Spleen (tissue), 11 donors: ENCODE data around the gene TTC22. TPM values are rescaled to one million over a fixed set of nuclear protein-coding genes. Genes with fewer than 3 reads are reported as not detected.

Experiments used
- DNase-seq: peaks from one replicate; pipeline ENCODE4 v3.0.0-alpha.2; 2020
- H3K27ac ChIP-seq, 8 donors: fragments of 200-600 bp; sonication (generic) in 7 of 8; 1 replicate in 4 of 8; 2 replicates in 4 of 8; pipeline versions ENCODE4 v1.5.0 to v1.8.0; 2016 to 2021; ENCODE audit warnings: inconsistent platforms in 4 of 8, mild to moderate bottlenecking in 4 of 8, moderate library complexity in 1 of 8
- H3K27me3 ChIP-seq, 7 donors: fragments of 200-600 bp; sonication (generic) in 6 of 7; replicated peaks in 1 of 7; 1 replicate in 4 of 7; 2 replicates in 3 of 7; pipeline versions ENCODE4 v1.5.0 to v1.8.0; 2016 to 2021; ENCODE audit warnings: inconsistent platforms in 3 of 7, mild to moderate bottlenecking in 1 of 7
- H3K36me3 ChIP-seq, 6 donors: fragments of 200-600 bp; sonication (generic) in 5 of 6; 1 replicate in 4 of 6; 2 replicates in 2 of 6; pipeline versions ENCODE4 v1.5.0 to v1.8.0; 2016 to 2021; ENCODE audit warnings: inconsistent platforms in 2 of 6
- H3K4me1 ChIP-seq, 6 donors: fragments of 200-600 bp; sonication (generic) in 5 of 6; 1 replicate in 3 of 6; 2 replicates in 3 of 6; pipeline versions ENCODE4 v1.5.0 to v1.8.0; 2016 to 2021; ENCODE audit warnings: inconsistent platforms in 3 of 6
- H3K4me3 ChIP-seq, 8 donors: fragments of 200-600 bp; sonication (generic) in 7 of 8; 1 replicate in 4 of 8; 2 replicates in 4 of 8; pipeline versions ENCODE4 v1.5.0 to v1.8.0; 2016 to 2021; ENCODE audit warnings: inconsistent platforms in 4 of 8, mild to moderate bottlenecking in 4 of 8, moderate library complexity in 2 of 8
- H3K9me3 ChIP-seq, 8 donors: fragments of 200-600 bp; sonication (generic) in 7 of 8; 1 replicate in 4 of 8; 2 replicates in 4 of 8; pipeline versions ENCODE4 v1.5.0 to v1.8.0; 2016 to 2021; ENCODE audit warnings: inconsistent platforms in 4 of 8
- POLR2A ChIP-seq, 3 donors: fragments of 450-650 bp; IDR thresholded peaks; one replicate each; pipeline ENCODE4 v1.5.1; 2017; ENCODE audit warnings: antibody characterized with exemption in 3 of 3, mild to moderate bottlenecking in 1 of 3
- POLR2AphosphoS5 ChIP-seq, 3 donors: sonication (generic); formaldehyde crosslinking; IDR thresholded peaks; one replicate each; pipeline ENCODE4 v1.5.1; 2017; ENCODE audit warnings: antibody characterized with exemption in 3 of 3
- WGBS, 5 donors: extraction: QIAGEN DNeasy Blood & Tissue Kit in 3 of 5; methylation state at CpG; one replicate each; pipeline versions ENCODE4 v1.1.5 to v1.1.7; 2013 to 2018; 5-methylcytosine and 5-hydroxymethylcytosine counted together
- intact Hi-C: fragments of 100-400 bp; cut with DNase I; formaldehyde crosslinking; loops from one replicate; pipeline ENCODE4 v1.15.0; 2023; ENCODE audit warnings: low total_unique reads
- polyA plus RNA-seq, 3 donors: library from polyadenylated mRNA; stranded (reverse); fragments of 200-250 nt; gene quantifications; one replicate each; pipeline ENCODE4 v1.2.1, GENCODE V29; 2013
- total RNA-seq, 7 donors: library from RNA; depleted of rRNA in 3 of 7; stranded (reverse); fragments of >200 nt in 3 of 7; fragmentation: NEBNext Ultra II Directional in 4 of 7; extraction: Animal tissue kit (Norgen Biotek cat#: 25700) in 4 of 7; gene quantifications; one replicate each; pipeline versions ENCODE4 v1.1.0 to v1.2.1, GENCODE V29; 2016 to 2021
- TF ChIP-seq, protein P1 (sequence below), 11 experiments: fragments of 200-600 bp in 7 of 11; fragments of 450-650 bp in 4 of 11; sonication (generic) in 4 of 11; IDR thresholded peaks in 8 of 11; conservative IDR thresholded peaks in 3 of 11; 1 replicate in 7 of 11; 2 replicates in 4 of 11; pipeline versions ENCODE4 v1.4.0 to v1.8.0; 2016 to 2021; ENCODE audit warnings: antibody characterized with exemption in 11 of 11, inconsistent platforms in 4 of 11, mild to moderate bottlenecking in 1 of 11
- donor health status: healthy with polysubstance abuse.
- donor health status: DM: no; HTN: no; CAD: no; lungs with moderate emphysema.
- donor health status: DM: no; HTN: no; CAD: no.
- donor health status: Bipolar disorder and iron deficiency.
- donor health status: healthy.
- donor health status: DM: no; HTN: no; CAD: no.
- donor health status: DM: yes; HTN: yes; CAD: no.

Gene TTC22
- total and polyA plus RNA-seq, 10 donors = 0.73 to 6.4 (median 3.5) TPM

DNA sequence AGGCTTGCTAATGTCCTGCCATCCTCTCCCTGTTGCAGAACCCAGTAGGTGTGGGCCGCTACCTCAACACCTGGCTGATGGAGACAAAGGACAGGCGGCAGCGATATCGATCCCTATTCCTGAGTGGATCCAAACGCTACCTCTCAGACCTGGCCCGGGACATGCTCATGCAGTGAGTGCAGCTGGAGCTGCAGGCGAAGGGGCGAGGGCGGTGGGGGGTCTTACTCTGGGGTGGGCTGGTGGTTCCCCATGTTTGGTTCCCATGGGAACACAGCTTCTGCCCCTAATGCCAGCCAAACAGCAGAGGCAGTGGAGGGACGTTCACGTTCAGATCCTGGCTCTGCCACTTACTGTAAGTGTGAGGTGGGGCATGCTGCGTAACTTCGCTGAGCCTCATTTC is 15.8 kb upstream of the TTC22 start:
- no peak for TF ChIP-seq POLR2A (IDR thresholded peaks at IDR 0.05)
- no peak for TF ChIP-seq POLR2AphosphoS5 (IDR thresholded peaks at IDR 0.05)
- TF ChIP-seq, protein P1, sequence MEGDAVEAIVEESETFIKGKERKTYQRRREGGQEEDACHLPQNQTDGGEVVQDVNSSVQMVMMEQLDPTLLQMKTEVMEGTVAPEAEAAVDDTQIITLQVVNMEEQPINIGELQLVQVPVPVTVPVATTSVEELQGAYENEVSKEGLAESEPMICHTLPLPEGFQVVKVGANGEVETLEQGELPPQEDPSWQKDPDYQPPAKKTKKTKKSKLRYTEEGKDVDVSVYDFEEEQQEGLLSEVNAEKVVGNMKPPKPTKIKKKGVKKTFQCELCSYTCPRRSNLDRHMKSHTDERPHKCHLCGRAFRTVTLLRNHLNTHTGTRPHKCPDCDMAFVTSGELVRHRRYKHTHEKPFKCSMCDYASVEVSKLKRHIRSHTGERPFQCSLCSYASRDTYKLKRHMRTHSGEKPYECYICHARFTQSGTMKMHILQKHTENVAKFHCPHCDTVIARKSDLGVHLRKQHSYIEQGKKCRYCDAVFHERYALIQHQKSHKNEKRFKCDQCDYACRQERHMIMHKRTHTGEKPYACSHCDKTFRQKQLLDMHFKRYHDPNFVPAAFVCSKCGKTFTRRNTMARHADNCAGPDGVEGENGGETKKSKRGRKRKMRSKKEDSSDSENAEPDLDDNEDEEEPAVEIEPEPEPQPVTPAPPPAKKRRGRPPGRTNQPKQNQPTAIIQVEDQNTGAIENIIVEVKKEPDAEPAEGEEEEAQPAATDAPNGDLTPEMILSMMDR (IDR thresholded peaks at IDR 0.05 in 8 of 11, conservative IDR thresholded peaks at IDR 0.05 in 3 of 11) = no peak
- peaks cover 0 to 5% (median 0%) of the 10 kb centered on the region in 7 donors for H3K27me3 ChIP-seq
- H3K36me3 ChIP-seq = no peaks in the 10 kb centered on the region
- intact Hi-C loops = no loop called here
- no peaks in the 10 kb centered on the region for H3K4me1 ChIP-seq
- H3K27ac ChIP-seq = no peak overlapping the region
- H3K9me3 ChIP-seq = no peaks in the 10 kb centered on the region
- WGBS, 5 donors = 88 to 97% (median 89%) methylated on average over 11 to 13 of the region's 13 CpGs
- no peak overlapping the region for H3K4me3 ChIP-seq
- no peak for DNase-seq

DNA sequence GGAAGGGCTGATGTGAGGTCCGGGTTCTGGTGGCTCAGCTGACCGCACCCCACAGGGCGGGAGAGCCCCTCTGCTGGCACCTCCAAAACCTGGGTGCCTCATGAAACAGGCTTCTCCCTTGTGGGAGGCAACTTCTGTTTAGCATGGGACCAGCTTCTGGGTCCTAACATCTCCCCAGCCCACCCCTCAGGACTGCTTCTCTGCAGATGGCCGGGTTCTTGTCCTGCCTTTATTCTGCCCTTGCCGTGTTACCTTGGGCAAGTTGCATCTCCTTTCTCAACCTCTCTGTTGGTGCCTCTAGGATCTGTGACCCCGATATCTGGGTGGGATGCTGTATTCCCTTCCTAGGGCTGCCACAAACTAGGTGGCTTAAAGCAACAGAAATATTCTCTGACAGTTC is 15.0 kb upstream of the TTC22 start:
- no peak overlapping the region for H3K27ac ChIP-seq
- intact Hi-C loops = no loop called here
- 47 to 94% (median 72%) methylated on average over 6 of the region's 6 CpGs for WGBS, 5 donors
- H3K4me3 ChIP-seq = no peak overlapping the region
- no peak for TF ChIP-seq POLR2AphosphoS5 (IDR thresholded peaks at IDR 0.05)
- TF ChIP-seq, protein P1 (IDR thresholded peaks at IDR 0.05 in 8 of 11, conservative IDR thresholded peaks at IDR 0.05 in 3 of 11) = no peak
- no peak for TF ChIP-seq POLR2A (IDR thresholded peaks at IDR 0.05)
- H3K9me3 ChIP-seq = no peaks in the 10 kb centered on the region
- H3K4me1 ChIP-seq = no peaks in the 10 kb centered on the region
- peaks cover 0 to 5% (median 0%) of the 10 kb centered on the region in 7 donors for H3K27me3 ChIP-seq
- DNase-seq = no peak
- no peaks in the 10 kb centered on the region for H3K36me3 ChIP-seq

DNA sequence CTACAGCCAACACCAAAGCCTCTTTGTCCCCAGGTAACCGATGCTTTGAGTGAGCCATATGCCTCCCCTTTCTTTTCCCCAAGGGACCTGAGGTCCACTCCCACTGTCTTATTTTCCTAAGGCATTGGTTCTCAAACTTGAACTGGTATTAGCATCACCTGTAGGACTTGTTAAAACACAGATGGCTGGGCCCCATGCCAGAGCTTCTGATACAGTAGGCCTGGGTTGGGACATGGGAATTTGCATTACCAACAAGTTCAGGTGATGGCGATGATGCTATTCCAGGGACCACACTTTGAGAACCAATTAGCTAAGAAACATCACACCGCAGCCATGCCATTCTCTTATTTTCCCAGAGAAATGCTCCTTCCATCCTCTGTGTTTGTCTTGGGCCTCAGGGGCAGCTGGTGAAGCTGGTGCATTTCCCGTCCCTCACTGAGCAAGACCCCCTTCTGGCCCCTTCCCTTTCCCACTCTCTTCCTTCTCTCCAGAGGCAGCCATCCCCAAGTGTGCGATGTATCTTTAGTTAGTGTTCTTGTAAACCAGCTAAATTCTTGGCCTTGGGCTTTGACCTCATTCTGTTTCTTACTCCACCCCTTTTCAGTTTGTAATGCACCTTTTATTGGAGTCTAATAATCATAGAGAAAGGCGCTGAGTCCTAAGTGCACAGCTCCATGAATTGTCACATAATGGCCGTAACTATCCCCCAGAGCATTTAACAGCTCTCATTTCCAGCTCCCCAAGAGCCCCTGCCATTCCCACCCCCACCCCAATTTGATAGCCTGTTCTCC is 14.2 kb upstream of the TTC22 start:
- 91 to 97% (median 93%) methylated on average over 7 of the region's 7 CpGs for WGBS, 5 donors

DNA sequence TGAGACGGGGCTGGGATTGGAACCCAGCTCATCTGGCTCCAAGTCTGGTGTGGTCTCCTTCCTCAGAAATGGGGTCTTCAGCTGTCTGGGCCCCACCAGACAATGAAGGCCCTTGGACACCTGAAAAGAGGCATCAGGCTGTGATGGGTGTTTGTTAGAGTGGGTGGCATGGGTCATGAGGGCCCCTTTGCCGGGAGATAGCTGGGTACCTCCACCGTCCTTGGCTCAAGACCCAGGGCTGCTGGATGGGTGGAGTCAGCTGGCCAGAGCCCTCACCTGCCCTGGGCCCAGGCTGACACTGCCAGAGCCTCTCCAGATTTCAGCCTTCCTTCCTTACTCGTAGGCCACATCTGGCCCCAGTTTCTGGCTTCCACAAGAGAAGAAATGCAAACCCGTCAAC is 13.4 kb upstream of the TTC22 start:
- Histone ChIP-seq H3K27me3 (peaks cover 0 to 5% (median 0%) of the 10 kb centered on the region in 7 donors), H3K27ac (no peak overlapping the region), H3K4me1 (peaks cover 0 to 5% (median 0%) of the 10 kb centered on the region in 6 donors), H3K4me3 (no peak overlapping the region), H3K9me3 (no peaks in the 10 kb centered on the region), H3K36me3 (no peaks in the 10 kb centered on the region)
- 83 to 93% (median 88%) methylated on average over 4 to 5 of the region's 5 CpGs for WGBS, 5 donors
- TF ChIP-seq, protein P1 (IDR thresholded peaks at IDR 0.05 in 8 of 11, conservative IDR thresholded peaks at IDR 0.05 in 3 of 11) = no peak
- TF ChIP-seq POLR2A (IDR thresholded peaks at IDR 0.05) (no peak), POLR2AphosphoS5 (IDR thresholded peaks at IDR 0.05) (no peak)
- no peak for DNase-seq
- intact Hi-C loops = no loop called here

More for the DNA sequence above, 14.2 kb upstream of the TTC22 start:
- no peak for TF ChIP-seq POLR2AphosphoS5 (IDR thresholded peaks at IDR 0.05)
- TF ChIP-seq, protein P1 (IDR thresholded peaks at IDR 0.05 in 8 of 11, conservative IDR thresholded peaks at IDR 0.05 in 3 of 11) = no peak
- TF ChIP-seq POLR2A (IDR thresholded peaks at IDR 0.05) = no peak
- no peaks in the 10 kb centered on the region for H3K36me3 ChIP-seq
- intact Hi-C loops = no loop called here
- no peak overlapping the region for H3K4me3 ChIP-seq
- H3K27ac ChIP-seq = no peak overlapping the region
- H3K4me1 ChIP-seq = peaks cover 0 to 4% (median 0%) of the 10 kb centered on the region in 6 donors
- no peaks in the 10 kb centered on the region for H3K9me3 ChIP-seq
- H3K27me3 ChIP-seq = peaks cover 0 to 5% (median 0%) of the 10 kb centered on the region in 7 donors
- no peak for DNase-seq
